A549 treated with dexamethasone at 1 μM for 4 hours (cell line): Measurements from ENCODE around the gene NCK1. TPM values are rescaled to one million over a fixed set of nuclear protein-coding genes. Genes with fewer than 3 reads are reported as not detected.

Experiments
- total RNA-seq: library from RNA; stranded (reverse); fragments of 200-300 nt; extraction: Qiagen RNA extraction; gene quantifications from 5 replicates; pipeline ENCODE4 v1.2.3, GENCODE V29; 2022

NCK1 gene
- 22.7 to 27.0 TPM (median 26.6 TPM) in 5 replicates for total RNA-seq

DNA sequence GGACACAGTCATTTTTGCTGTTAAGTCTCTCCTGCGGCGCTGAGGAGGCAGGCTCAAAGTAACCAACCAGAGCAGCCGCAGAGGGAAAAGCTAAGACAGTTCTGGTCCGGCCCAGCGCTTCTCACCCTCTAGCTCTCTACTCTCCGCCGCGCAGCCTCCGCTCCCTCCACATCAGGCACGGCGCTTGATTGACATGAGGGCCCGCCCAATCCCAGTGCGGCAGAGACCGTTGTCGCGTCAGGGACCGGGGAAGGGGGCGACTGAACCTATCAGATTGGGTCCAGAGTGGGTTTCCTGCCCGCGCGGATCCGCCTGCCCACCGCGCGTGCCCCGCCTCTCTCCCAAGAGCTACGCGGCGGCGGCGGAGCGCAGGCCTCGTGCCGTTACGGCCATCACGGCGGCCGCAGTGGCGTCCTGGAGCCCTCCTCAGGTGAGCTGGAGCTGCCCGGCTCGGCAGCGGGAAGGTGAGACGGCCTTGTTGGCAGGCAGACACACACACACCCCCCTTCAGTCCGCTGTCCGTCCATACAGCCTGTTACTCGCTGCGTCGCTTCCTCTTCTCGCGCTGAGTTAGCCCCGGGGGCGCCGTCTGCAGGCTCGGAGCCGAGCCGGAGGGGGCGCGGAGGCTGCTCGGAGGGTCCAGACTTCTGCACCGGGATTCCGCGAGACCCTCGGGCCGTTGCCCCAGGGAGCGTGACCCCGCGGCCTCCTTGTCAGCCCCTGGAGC lies at the start of gene NCK1:
NCK1 (plus strand) TSS at position 319 of the 727 bp plus-strand sequence. CDS start 65,794 bp downstream, outside the sequence.

DNA sequence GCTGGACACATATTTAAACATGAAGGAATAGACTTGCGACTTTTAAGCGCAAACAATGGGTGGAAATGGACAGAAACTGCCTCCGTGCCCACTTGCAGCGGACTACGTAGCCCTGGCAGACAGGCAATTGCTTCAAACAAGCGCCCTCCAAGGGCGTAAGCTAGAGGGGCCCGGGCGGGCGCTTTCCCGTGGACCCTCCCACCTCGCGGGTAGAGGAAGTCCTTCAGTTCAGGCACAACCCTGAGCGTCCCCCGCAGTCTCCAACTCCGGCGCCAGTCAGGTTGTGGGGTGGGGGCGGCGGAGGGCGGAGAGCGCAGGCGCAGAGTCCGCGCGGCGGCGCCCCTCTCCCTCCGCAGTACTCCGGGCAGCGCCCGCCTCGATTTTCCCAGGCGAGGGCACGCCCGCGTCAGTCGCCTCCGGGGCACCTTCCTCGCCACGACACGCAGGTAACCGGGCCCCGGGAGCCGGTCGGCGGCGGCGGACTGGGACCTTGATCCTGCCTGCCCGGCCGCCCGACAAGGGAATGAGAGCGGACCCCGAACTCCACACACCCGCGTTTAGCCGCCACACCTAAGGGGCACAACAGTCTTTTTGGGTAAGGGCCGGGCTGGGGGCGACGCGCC lies 43.1 kb upstream of the NCK1 start, which contains the start of gene SLC35G2:
SLC35G2 (plus strand) TSS at position 358 of the 623 bp plus-strand sequence. CDS start 35,335 bp downstream, outside the sequence.

DNA sequence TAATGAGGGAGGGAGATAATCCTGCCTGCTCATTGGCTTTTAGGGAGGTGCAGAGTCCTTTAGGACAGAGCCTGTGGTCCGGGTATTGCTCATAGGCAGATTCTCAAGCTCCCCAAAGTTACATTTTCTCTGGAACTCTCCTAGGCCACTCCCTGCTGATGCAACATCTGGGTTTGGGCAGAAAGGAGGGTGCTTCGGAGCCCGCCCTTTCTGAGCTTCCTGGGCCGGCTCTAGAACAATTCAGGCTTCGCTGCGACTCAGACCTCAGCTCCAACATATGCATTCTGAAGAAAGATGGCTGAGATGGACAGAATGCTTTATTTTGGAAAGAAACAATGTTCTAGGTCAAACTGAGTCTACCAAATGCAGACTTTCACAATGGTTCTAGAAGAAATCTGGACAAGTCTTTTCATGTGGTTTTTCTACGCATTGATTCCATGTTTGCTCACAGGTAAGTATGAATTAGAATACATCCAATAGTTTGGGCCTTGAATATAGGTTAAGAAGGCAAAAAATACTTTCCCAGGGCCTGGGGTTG lies 95.8 kb downstream of the NCK1 start, which contains the start of gene IL20RB:
IL20RB (plus strand) TSS at position 233 of the 538 bp plus-strand sequence; CDS start at position 364, 131 bp downstream.

Other genes with a start within 250 kb of the NCK1 start
- gene STAG1, start 109.8 kb upstream of the NCK1 start, total RNA-seq: 8.4 to 11.2 TPM (median 10.0 TPM) in 5 replicates
- 22.4 to 24.6 TPM (median 24.3 TPM) in 5 replicates for gene SLC35G2, start 43.1 kb upstream of the NCK1 start, total RNA-seq
- gene IL20RB, start 95.8 kb downstream of the NCK1 start, total RNA-seq: 0.87 to 1.6 TPM (median 0.97 TPM) in 5 replicates